Activated CD4-positive, alpha-beta T cell treated with anti-CD3 and anti-CD28 coated beads, Interleukin-2, amount 10 ng/mL, durations not matched to agents 7 days and 5 days (primary cell): ENCODE results near the gene C11orf71. TPM values are rescaled to one million over a fixed set of nuclear protein-coding genes. Genes with fewer than 3 reads are reported as not detected.

ENCODE experiments used
- CTCF ChIA-PET: fragments of 350-600 bp; sonication (Branson Sonifier 250); formaldehyde crosslinking; loops from one replicate; lab custom pipeline; 2021; ENCODE audit warnings: antibody characterized with exemption; lab: Charles Lee
- POLR2A ChIA-PET: fragments of 350-600 bp; sonication (Branson Sonifier 250); formaldehyde crosslinking; loops from one replicate; lab custom pipeline; 2021; ENCODE audit warnings: antibody characterized with exemption; lab: Charles Lee
- DNase-seq: peaks from one replicate; pipeline ENCODE4 v3.0.0-alpha.2; 2020
- H3K27ac Mint-ChIP-seq: one replicate; pipeline ENCODE4 v1.8.0; 2021; ENCODE audit warnings: mild to moderate bottlenecking, moderate library complexity, mixed read lengths
- H3K27me3 Mint-ChIP-seq: one replicate; pipeline ENCODE4 v1.8.0; 2021; ENCODE audit warnings: mixed read lengths
- H3K36me3 Mint-ChIP-seq: one replicate; pipeline ENCODE4 v1.8.0; 2021; ENCODE audit warnings: low read depth, mixed read lengths
- H3K4me1 Mint-ChIP-seq: one replicate; pipeline ENCODE4 v1.8.0; 2021; ENCODE audit warnings: mixed read lengths
- H3K4me3 Mint-ChIP-seq: one replicate; pipeline ENCODE4 v1.8.0; 2021; ENCODE audit warnings: mild to moderate bottlenecking, moderate library complexity, mixed read lengths
- H3K9me3 Mint-ChIP-seq: one replicate; pipeline ENCODE4 v1.8.0; 2021; ENCODE audit warnings: mixed read lengths
- total RNA-seq, 2 experiments: library from RNA; stranded (reverse); gene quantifications; one replicate each; pipeline ENCODE4 v1.2.3, GENCODE V29; 2021

C11orf71 gene
- total RNA-seq, 2 experiments from 2014 or later: 6.7 to 7.4 TPM

DNA sequence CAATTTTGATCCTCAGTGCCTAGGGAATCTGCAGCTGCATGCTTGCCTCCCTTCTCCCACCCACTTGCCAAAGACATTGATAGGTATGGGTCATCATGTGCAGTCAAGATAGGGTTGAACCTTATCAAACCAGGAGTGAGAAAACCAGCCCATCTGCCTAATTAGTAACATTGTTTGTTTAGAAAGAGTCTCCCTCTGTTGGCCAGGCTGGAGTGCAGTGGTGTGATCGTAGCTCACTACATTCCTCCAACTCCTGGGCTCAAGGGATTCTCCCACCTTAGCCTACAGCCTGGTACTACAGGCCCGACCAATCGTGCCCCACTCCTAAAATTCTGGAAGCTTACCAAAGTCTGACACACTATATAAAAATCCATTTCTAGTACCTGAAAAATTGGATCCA lies 4.6 kb downstream of the C11orf71 start:
- Mint-ChIP-seq H3K36me3 (peaks cover 16% of the 10 kb centered on the region), H3K9me3 (no peaks in the 10 kb centered on the region), H3K4me1 (peaks cover 25% of the 10 kb centered on the region), H3K27ac (no peak overlapping the region), H3K27me3 (peaks cover 1% of the 10 kb centered on the region), H3K4me3 (no peak overlapping the region)
- POLR2A ChIA-PET: no interaction called here
- DNase-seq: no peak
- CTCF ChIA-PET: no interaction called here

DNA sequence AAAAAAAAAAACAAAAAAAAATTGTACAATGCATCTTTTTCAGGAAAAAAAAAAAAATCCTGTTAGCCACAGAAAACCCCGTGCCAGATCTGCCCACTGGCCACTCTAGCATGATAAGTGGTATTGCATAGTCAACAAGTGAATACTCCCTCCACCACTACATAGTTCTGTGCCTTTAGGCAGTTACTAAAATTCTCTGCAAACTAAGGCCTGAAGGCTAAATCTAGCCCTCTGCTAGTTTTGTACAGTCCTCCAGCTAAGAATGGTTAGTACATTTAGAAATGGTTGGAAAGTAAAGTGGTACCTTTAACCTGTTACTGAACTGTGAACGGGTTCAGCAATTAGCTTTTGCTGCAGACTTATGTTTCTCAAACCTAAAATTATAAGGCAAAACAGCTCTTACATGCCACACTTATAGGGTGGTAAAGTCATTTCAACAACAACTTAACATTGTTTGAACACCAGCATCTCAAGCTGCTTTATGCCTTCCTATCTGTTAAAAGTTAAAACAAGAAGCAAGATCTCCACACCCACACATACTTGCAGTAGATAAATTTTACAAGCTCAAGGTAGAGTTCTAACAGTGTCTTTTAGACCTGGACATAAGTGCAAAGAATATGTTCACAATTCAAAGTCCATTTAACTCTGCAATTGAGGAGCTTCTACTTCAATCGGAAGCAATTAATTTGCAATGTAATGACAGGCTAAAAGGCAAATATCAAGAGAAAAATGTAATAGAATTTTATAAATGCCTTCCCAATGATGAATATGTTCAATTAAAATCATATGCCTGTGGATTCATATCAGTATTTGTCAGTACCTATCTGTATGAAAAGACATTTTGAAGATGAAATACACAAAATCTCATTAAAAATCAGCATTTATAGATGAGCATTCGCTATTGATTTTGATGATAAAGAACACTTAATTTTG lies 7.3 kb downstream of the C11orf71 start:
- peaks cover 1% of the 10 kb centered on the region for H3K27me3 Mint-ChIP-seq
- no peak for DNase-seq
- ChIA-PET POLR2A (no interaction called here), CTCF (interaction anchor here (0.7 to 0.9 kb wide), 2 partner anchors 12 to 31 kb away, joined by 3 read pairs; no protein-coding TSS in a partner anchor)
- no peak overlapping the region for H3K27ac Mint-ChIP-seq
- no peaks in the 10 kb centered on the region for H3K9me3 Mint-ChIP-seq
- peaks cover 9% of the 10 kb centered on the region for H3K4me1 Mint-ChIP-seq
- H3K36me3 Mint-ChIP-seq: peaks cover 7% of the 10 kb centered on the region
- no peak overlapping the region for H3K4me3 Mint-ChIP-seq

- Mint-ChIP-seq H3K27me3 (no peaks in the 10 kb centered on the region), H3K4me1 (no peaks in the 10 kb centered on the region), H3K9me3 (no peaks in the 10 kb centered on the region), H3K27ac (no peak overlapping the region), H3K4me3 (no peak overlapping the region), H3K36me3 (no peaks in the 10 kb centered on the region)
- DNase-seq: no peak
- CTCF ChIA-PET: interaction anchor here (0.8 to 1.3 kb wide), 2 partner anchors 12 to 14 kb away, joined by 3 read pairs; partner anchors contain the start of gene RBM7
- POLR2A ChIA-PET: no interaction called here
Observed at GRCh38 chr11:114386545-114386944, 13.8 kb downstream of the C11orf71 start.

- Mint-ChIP-seq H3K9me3 (no peaks in the 10 kb centered on the region), H3K27me3 (no peaks in the 10 kb centered on the region), H3K27ac (no peak overlapping the region), H3K4me3 (no peak overlapping the region), H3K36me3 (no peaks in the 10 kb centered on the region), H3K4me1 (no peaks in the 10 kb centered on the region)
- DNase-seq: no peak
- ChIA-PET POLR2A (no interaction called here), CTCF (interaction anchor here (1.3 kb wide), 1 partner anchor 15 kb away, joined by 3 read pairs; the partner anchor contains the start of gene RBM7)
Observed at GRCh38 chr11:114386131-114386530, 14.2 kb downstream of the C11orf71 start.

DNA sequence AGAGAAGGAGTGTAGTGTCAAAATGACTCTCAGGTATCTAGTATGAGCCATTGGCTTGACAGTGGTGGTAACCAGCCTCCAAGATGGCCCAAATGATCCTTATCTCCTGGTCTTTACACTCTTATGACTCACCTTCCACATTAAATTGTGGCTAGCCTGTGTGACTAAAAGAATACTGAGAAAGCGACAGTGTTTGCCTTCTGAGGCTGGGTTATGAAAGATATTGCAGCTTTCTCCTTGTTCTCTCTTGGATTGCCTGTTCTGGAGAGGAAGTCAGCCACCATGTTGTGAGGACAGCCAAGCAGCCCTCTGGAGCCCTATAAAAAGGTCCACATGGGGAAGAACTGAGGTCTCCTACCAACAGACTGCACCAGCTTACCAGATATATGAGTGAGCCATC lies 15.8 kb downstream of the C11orf71 start:
- H3K4me3 Mint-ChIP-seq: no peak overlapping the region
- no peak for DNase-seq
- no peaks in the 10 kb centered on the region for H3K9me3 Mint-ChIP-seq
- H3K27me3 Mint-ChIP-seq: peaks cover 5% of the 10 kb centered on the region
- peaks cover 5% of the 10 kb centered on the region for H3K4me1 Mint-ChIP-seq
- H3K27ac Mint-ChIP-seq: no peak overlapping the region
- ChIA-PET CTCF (no interaction called here), POLR2A (no interaction called here)
- H3K36me3 Mint-ChIP-seq: no peaks in the 10 kb centered on the region

GRCh38 chr11:114382509-114382908 lies 17.8 kb downstream of the C11orf71 start:
- Mint-ChIP-seq H3K4me1 (peaks cover 5% of the 10 kb centered on the region), H3K36me3 (no peaks in the 10 kb centered on the region), H3K4me3 (no peak overlapping the region), H3K27ac (no peak overlapping the region), H3K9me3 (no peaks in the 10 kb centered on the region), H3K27me3 (peaks cover 10% of the 10 kb centered on the region)
- CTCF ChIA-PET: interaction anchor here (1.0 kb wide), 1 partner anchor 42 kb away, joined by 4 read pairs; no protein-coding TSS in a partner anchor
- POLR2A ChIA-PET: no interaction called here
- no peak for DNase-seq

DNA sequence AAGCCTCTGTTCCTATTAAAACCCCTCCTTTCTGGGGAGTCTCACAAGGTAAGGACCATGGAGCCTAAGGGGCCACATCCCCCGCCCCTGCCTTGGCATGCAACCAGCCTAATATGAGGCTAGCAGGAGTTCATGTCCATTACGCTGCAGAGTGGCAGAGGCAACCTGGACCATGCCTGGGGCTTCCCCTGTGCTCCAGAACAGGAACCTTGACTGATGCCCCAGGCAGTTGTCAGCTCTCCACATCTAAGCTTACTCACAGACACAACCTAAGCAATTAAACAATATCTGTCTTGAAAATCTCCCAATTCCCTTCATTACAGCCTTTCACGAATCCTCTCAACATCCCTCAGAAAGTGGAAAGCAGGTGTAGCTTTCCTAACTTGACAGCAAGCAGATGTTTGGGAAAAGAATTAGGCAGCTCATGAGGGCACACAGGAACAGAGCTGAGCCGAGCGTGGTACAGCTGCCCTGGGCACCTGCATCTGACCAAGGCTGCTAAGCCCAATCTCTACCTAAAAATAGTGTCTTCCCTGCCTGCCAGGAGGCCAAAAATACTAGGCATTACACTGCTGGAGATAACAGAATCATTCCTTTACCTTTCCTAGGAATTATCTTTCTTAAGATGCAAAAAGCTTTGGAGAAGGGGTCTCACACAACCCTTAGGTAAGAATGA lies 20.8 kb downstream of the C11orf71 start:
- Mint-ChIP-seq H3K27me3 (peaks cover 12% of the 10 kb centered on the region), H3K27ac (no peak overlapping the region), H3K9me3 (no peaks in the 10 kb centered on the region), H3K4me1 (peaks cover 5% of the 10 kb centered on the region), H3K4me3 (no peak overlapping the region), H3K36me3 (no peaks in the 10 kb centered on the region)
- POLR2A ChIA-PET: no interaction called here
- CTCF ChIA-PET: interaction anchor here (1.5 kb wide), 1 partner anchor 10 kb away, joined by 6 read pairs; no protein-coding TSS in a partner anchor
- DNase-seq: no peak

- ChIA-PET CTCF (interaction anchor here (0.9 kb wide), 1 partner anchor 47 kb away, joined by 4 read pairs; no protein-coding TSS in a partner anchor), POLR2A (no interaction called here)
- H3K36me3 Mint-ChIP-seq: no peaks in the 10 kb centered on the region
- H3K27me3 Mint-ChIP-seq: peaks cover 16% of the 10 kb centered on the region
- no peaks in the 10 kb centered on the region for H3K9me3 Mint-ChIP-seq
- no peak overlapping the region for H3K4me3 Mint-ChIP-seq
- peaks cover 5% of the 10 kb centered on the region for H3K4me1 Mint-ChIP-seq
- no peak overlapping the region for H3K27ac Mint-ChIP-seq
- no peak for DNase-seq
Observed at GRCh38 chr11:114377612-114378267, 22.6 kb downstream of the C11orf71 start.

DNA sequence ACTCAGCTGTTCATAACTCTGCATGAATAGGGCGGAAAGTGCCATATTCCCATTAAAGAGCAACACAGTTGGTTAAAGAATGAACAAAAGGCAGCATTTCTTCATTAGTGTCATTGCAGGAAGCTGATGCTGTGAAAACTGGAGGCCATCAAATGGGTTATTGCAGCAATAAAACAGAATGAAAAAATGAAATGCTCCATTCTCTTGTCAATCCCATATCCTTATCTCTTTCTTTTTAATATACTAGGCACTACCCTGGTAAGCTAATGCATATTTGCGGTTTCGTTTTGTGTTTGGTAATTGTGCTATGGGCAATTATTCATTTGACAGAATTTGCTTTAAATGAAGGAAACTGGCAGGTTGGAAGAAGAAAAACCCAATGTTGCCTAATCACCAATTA lies 25.3 kb downstream of the C11orf71 start:
- CTCF ChIA-PET: no interaction called here
- Mint-ChIP-seq H3K9me3 (no peaks in the 10 kb centered on the region), H3K4me3 (no peak overlapping the region), H3K4me1 (no peaks in the 10 kb centered on the region), H3K36me3 (no peaks in the 10 kb centered on the region), H3K27me3 (peaks cover 15% of the 10 kb centered on the region), H3K27ac (no peak overlapping the region)
- DNase-seq: no peak
- POLR2A ChIA-PET: interaction anchor here (0.6 kb wide), 1 partner anchor 472 kb away, joined by 4 read pairs; no protein-coding TSS in a partner anchor

DNA sequence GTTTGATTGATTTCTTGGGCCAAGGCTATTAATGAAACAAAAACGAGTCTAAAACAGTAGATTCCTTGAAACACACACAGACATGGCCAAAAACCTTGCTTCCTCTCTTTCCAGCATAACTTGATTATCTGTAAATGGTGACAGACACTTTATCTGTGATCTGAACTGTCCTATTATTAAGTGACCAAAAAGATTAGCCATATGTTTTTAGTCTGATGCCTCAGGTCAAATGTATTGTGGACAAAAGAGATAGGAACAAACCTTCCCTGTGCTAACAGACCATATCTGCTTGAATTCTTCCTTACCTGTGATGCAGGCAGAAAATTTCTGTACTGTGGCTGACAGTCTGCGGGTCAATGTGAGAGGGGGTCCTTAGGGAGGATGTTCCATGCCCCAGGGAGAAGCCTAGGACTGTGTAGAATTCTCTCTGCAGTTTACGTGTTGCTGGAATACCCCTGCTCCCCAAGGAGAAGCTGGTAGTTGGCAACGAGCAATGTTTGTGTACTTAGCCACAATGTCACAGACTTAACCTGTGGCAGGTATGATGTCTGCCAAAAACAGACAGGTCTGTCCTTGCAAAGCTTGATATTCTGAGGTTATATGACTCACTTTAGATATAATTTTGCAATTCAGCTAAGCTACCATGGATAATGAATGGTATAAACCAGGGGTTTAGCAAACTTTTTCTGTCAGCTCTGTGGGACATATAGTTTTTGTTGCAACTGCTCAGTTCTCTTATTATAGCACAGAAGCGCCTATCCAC lies 31.2 kb downstream of the C11orf71 start:
- CTCF ChIA-PET: no interaction called here
- no peaks in the 10 kb centered on the region for H3K36me3 Mint-ChIP-seq
- POLR2A ChIA-PET: no interaction called here
- H3K4me3 Mint-ChIP-seq: no peak overlapping the region
- no peaks in the 10 kb centered on the region for H3K4me1 Mint-ChIP-seq
- DNase-seq: no peak
- H3K27ac Mint-ChIP-seq: no peak overlapping the region
- peaks cover 11% of the 10 kb centered on the region for H3K27me3 Mint-ChIP-seq
- H3K9me3 Mint-ChIP-seq: no peaks in the 10 kb centered on the region

DNA sequence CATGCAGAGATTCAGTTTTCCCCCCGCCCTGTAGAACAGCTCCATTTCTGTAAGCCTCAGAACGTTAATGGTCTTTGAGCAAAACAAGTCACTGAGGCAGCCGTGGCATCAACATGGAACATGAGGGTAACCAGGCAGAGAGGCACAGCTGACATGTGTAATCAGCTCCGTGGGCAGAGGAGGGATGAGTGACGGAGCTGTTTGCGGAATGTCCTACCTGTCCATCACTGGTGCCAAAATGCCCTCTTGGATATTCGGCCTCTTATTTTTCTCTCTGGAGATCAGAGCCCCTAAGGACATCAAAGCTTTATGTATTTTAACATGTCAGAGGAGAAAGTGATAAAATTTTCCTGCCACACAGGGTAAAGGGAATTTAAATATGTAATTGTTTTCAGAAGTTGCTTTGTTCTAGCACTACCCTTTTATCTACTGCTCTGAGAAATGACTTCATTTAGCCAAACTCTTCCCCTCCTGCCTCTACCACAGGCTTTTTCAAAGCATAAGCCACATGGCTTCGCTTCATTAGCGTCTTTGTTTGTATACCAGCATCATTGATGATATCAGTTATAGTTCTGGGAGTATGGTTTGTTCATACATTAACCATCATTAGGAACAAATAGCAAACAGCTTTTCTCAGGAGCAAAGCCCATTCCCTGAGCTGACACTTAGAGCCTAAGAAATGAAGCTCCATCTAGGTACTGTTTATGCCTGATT lies 32.9 kb downstream of the C11orf71 start:
- POLR2A ChIA-PET: no interaction called here
- no peak overlapping the region for H3K27ac Mint-ChIP-seq
- H3K36me3 Mint-ChIP-seq: no peaks in the 10 kb centered on the region
- no peak for DNase-seq
- H3K4me1 Mint-ChIP-seq: no peaks in the 10 kb centered on the region
- peaks cover 8% of the 10 kb centered on the region for H3K27me3 Mint-ChIP-seq
- H3K9me3 Mint-ChIP-seq: no peaks in the 10 kb centered on the region
- no peak overlapping the region for H3K4me3 Mint-ChIP-seq
- CTCF ChIA-PET: interaction anchor here (1.3 kb wide), 1 partner anchor 9 kb away, joined by 3 read pairs; no protein-coding TSS in a partner anchor
